GM19193 (cell line): ENCODE measurements around the gene TMEM123.

Experiments used
- POLR2A ChIP-seq: IDR thresholded peaks from 4 replicates; pipeline ENCODE4 v1.6.1; 2011; ENCODE audit not compliant: insufficient read depth, insufficient read length; ENCODE audit errors: extremely low read depth

Gene TMEM123

DNA sequence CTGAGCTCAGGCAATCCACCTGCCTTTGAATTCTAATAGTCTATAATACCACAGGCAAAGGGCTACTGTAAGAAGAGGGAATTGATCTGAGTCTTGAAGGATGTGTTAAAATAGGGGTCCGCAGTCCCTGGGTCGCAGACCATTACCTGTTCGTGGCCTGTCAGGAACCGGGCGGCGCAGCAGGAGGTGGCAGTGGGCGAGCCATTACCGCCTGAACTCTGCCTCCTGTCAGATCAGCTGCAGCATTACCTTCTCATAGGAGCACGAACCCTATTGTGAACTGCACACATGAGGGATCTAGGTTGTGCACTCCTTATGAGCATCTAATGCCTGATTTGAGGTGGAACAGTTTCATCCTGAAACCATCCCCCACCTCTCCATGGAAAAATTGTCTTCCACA, 11.5 kb upstream of the TMEM123 start:
- no peak for TF ChIP-seq POLR2A

DNA sequence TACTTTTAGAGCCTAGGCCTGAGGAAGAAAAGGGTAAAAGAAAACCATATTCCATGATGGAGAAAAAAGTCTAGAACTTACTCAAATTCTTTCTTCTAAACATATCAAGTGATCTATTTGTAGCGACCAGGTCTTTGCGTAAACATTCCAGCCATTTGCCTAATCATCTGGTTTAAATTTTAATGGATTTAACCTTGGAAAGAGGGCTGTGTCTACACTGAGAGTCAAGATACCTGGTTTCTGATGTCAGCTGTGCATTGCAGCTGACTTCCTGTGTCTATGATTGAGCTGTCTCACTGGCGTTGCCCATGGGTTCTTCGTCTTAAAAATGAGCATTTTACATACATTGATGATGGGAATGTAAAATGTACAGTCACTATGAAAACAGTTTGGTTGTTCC, 10.0 kb upstream of the TMEM123 start:
- no peak for TF ChIP-seq POLR2A

DNA sequence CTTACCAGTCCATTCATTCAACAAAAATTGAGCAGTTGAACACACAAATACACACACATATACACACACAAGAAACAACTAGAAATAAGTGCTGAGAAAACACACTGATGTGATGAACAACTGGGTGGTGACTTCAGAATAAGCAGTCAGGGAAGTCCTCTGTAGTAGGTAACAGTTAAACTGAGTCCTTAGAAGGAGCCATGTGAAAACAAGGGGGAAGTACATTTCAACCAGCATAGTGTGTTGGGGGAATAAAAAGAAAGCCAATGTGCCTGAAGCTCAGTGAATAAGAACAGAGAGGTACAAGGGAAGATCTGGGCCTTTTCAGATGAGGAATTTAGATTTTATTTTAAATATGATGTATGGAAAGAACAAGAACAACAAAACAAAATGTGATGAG, 6.8 kb upstream of the TMEM123 start:
- no peak for TF ChIP-seq POLR2A

- TF ChIP-seq POLR2A = no peak
These were observed 6.0 kb upstream of the TMEM123 start for GRCh38 chr11:102458548-102458947.

DNA sequence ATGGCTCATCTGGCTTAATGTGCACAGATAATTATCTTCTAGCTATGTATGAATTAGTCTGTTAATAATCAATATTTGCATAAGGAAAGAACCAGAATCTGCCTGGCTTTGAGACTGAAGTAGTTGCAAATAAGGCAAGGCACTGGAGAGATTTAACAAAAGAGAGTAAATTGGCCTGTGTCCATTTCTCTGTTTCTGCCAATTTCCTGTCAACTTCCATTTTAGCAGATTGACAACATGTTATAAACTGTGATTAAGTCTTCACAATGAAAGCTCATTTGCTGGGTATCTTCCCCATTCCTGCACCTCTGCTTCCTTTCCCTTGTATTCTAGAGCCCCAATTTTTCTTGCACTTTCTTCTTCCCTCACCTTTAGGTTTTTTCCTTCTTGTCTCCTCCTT, 5.3 kb upstream of the TMEM123 start:
- no peak for TF ChIP-seq POLR2A

- TF ChIP-seq POLR2A = no peak
These were observed 4.6 kb upstream of the TMEM123 start for GRCh38 chr11:102457056-102457677.

- no peak for TF ChIP-seq POLR2A
These were observed 3.8 kb upstream of the TMEM123 start for GRCh38 chr11:102456381-102456780.

DNA sequence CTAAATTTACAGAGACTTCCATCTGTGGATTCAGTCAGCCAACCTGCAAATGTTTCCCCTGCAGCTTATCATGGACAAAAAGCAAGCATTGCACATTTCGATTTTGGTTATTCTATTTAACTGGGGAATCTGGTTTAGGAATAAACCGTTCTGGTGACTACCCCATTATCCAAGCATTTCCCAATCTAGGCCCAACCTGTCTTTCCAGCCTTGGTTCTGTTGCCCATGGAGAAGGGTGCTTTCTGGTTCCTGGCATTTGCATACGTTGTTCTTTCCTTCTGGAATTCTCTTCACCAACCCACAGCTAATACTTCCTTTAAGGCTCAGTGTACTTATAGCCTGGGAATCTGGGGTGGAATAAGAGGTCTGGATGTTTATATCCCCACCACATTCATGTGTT, 1.4 kb upstream of the TMEM123 start:
- no peak for TF ChIP-seq POLR2A

DNA sequence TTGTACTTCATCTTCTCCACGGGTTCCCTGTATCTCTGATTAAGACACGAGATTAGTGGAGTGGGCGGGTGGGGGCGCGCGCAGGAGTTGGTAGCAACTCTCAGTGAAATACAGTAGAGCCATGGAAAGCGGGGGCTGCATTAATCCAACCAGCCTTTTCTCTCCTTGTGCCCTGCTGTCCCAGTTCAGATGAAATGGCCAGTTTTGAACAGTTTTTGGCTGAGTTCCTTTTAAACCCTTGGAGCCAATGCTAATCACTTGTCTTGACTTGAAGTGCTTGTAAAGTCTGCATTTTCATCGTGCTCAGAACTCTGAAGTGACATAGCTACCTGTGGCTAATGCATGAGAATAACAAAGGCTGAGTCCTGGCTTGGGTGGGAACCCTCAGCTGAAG, 734 bp upstream of the TMEM123 start:
- no peak for TF ChIP-seq POLR2A

DNA sequence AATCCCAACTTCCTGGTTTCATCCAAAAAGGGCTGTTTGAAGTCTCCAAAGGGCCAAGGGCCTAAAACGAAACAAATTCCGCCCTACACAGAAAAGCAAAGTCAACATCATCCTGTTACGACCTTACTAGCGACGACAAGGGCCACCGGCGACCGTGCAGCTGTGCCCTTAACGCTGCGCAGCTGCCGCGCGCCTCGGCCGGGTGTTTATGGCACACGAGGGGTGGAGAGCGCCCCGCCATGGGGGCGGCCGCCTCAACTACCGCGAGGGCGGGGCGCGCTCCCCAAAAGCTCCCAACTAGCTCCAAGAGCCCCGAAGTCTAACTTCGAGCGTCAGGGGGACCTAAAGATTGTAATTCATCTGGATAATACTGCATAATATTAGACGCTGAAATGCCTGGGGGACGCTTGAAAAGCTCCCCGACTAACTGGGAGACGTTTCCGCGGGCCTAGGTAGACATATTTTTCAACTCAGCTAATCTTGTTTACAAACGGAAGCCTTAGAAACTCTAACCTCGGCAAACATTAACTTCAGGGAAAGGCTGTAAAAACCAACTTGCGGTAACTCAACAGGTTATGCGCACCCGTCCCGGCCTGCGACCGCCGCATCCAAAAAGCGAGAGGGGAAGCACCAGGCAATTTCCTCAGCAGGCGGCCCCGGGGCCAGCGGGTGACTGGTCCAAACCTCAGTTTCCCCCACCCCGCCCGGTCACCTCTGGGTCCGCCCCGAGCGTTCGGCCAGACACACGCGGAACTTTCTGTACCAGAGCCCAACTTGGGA, 694 bp downstream of the TMEM123 start:
- TF ChIP-seq POLR2A = peak; percentile 37

- TF ChIP-seq POLR2A = no peak
These were observed 1.4 kb downstream of the TMEM123 start for GRCh38 chr11:102451041-102451680.

GRCh38 chr11:102449651-102450570, 2.7 kb downstream of the TMEM123 start:
- no peak for TF ChIP-seq POLR2A

- no peak for TF ChIP-seq POLR2A
These were observed 3.7 kb downstream of the TMEM123 start for GRCh38 chr11:102448869-102449224.

DNA sequence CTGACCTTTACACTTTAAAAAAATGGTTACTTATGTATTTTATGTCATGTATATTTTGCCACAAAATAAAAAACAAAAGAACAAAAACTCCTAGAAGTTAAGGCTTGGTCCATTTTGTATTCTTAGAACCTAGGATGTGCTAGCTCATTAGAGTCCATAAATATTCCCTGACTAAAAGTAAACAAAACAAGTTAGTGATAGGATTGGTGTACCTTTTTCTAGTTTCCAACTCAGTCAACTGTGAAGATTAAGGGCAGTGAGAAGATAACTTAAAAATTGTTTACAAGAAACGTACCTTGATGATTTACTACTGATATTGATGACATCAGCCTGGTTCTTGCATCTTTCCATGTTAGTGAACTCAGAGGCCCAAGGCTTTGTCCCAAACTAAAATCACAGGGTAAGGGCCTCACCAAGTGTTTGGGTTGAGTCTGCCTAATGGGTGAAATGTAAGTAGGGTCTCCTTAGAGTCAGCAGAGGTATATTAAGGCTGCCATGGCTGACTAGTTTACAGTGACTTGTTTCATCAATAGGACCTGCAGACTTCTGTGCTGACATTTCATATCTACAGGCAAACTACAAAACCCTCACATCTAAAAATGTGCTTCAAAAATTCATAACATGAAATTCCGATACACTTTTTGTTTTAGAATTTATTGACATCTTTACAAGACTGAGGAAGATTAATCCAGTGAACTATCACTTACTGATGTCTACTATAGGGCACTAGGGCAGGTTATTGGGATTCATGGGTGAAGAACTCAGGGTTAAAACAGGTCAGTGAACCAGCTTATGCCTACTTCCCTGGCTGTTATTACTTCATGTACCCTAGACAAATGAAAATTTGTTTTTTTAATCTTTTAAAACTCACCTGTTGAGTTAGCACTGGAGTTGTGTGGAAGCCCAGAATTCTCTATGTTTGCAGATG, 4.4 kb downstream of the TMEM123 start:
- no peak for TF ChIP-seq POLR2A
